OCI-LY1 (cell line): ENCODE measurements around the gene ZSCAN20.

ENCODE experiments used
- H2AFZ ChIP-seq: fragments of 200-600 bp; sonication (generic), shearing (Covaris generic); 2 replicates; pipeline ENCODE4 v1.6.0; 2014; ENCODE audit warnings: antibody characterized with exemption, mild to moderate bottlenecking, low read length
- H3F3A ChIP-seq: fragments of 200-600 bp; sonication (generic), shearing (Covaris generic); 2 replicates; pipeline ENCODE4 v1.6.0; 2014; ENCODE audit warnings: mild to moderate bottlenecking, antibody characterized with exemption, low read length, moderate library complexity; ENCODE audit not compliant: insufficient read depth
- H3K27ac ChIP-seq: fragments of 200-600 bp; sonication (generic); 2 replicates; pipeline ENCODE4 v1.5.1; 2014; ENCODE audit warnings: low read length, mixed run types, mild to moderate bottlenecking, low read depth; ENCODE audit not compliant: poor library complexity, severe bottlenecking
- H3K27me3 ChIP-seq: fragments of 200-600 bp; sonication (generic); 2 replicates; pipeline ENCODE4 v1.6.0; 2014; ENCODE audit warnings: antibody characterized with exemption, mild to moderate bottlenecking, low read length, moderate library complexity; ENCODE audit not compliant: insufficient read depth
- H3K36me3 ChIP-seq: fragments of 200-600 bp; sonication (generic); 2 replicates; pipeline ENCODE4 v1.6.1; 2014; ENCODE audit warnings: mild to moderate bottlenecking, antibody characterized with exemption, low read length, moderate library complexity, mixed read lengths; ENCODE audit not compliant: insufficient read depth
- H3K4me1 ChIP-seq: fragments of 200-600 bp; sonication (generic); 2 replicates; pipeline ENCODE4 v1.5.1; 2014; ENCODE audit warnings: mild to moderate bottlenecking, low read length, moderate library complexity; ENCODE audit not compliant: insufficient read depth, severe bottlenecking
- H3K4me2 ChIP-seq: fragments of 200-600 bp; sonication (generic), shearing (Covaris generic); 2 replicates; pipeline ENCODE4 v1.6.1; 2014; ENCODE audit warnings: low read length
- H3K4me3 ChIP-seq: fragments of 200-600 bp; sonication (generic); 2 replicates; pipeline ENCODE4 v1.5.1; 2014; ENCODE audit warnings: low read length, low read depth, mild to moderate bottlenecking, mixed read lengths; ENCODE audit not compliant: poor library complexity, severe bottlenecking
- H3K79me2 ChIP-seq: fragments of 200-600 bp; shearing (Covaris generic); 2 replicates; pipeline ENCODE4 v1.6.1; 2016; ENCODE audit warnings: mixed run types, low read length, mixed read lengths; ENCODE audit not compliant: insufficient read depth
- H3K9ac ChIP-seq: fragments of 200-600 bp; sonication (generic), shearing (Covaris generic); 2 replicates; pipeline ENCODE4 v1.6.1; 2014; ENCODE audit warnings: mild to moderate bottlenecking, low read length, mixed read lengths
- H3K9me2 ChIP-seq: fragments of 200-600 bp; sonication (generic), shearing (Covaris generic); 2 replicates; pipeline ENCODE4 v1.6.1; 2014; ENCODE audit warnings: low read depth, mild to moderate bottlenecking, low read length, mixed read lengths
- H3K9me3 ChIP-seq: fragments of 200-600 bp; shearing (Covaris generic); 2 replicates; pipeline ENCODE4 v1.6.1; 2014; ENCODE audit warnings: low read length, mixed read lengths
- H4K20me1 ChIP-seq: fragments of 200-600 bp; sonication (generic), shearing (Covaris generic); 2 replicates; pipeline ENCODE4 v1.6.0; 2016; ENCODE audit warnings: mild to moderate bottlenecking, low read length; ENCODE audit not compliant: insufficient read depth
- EZH2 ChIP-seq: fragments of 200-600 bp; sonication (generic), shearing (Covaris generic); IDR thresholded peaks from 2 replicates; pipeline ENCODE4 v1.8.0; 2017; ENCODE audit warnings: borderline replicate concordance, mixed run types, mild to moderate bottlenecking, antibody characterized with exemption, low read length, moderate library complexity, mixed read lengths
- TF ChIP-seq, protein P1 (sequence below): fragments of 200-600 bp; sonication (generic), shearing (Covaris generic); IDR thresholded peaks from 2 replicates; pipeline ENCODE4 v1.5.1; 2017; ENCODE audit warnings: mild to moderate bottlenecking, antibody characterized with exemption, low read length, moderate library complexity, mixed read lengths

ZSCAN20 gene

DNA sequence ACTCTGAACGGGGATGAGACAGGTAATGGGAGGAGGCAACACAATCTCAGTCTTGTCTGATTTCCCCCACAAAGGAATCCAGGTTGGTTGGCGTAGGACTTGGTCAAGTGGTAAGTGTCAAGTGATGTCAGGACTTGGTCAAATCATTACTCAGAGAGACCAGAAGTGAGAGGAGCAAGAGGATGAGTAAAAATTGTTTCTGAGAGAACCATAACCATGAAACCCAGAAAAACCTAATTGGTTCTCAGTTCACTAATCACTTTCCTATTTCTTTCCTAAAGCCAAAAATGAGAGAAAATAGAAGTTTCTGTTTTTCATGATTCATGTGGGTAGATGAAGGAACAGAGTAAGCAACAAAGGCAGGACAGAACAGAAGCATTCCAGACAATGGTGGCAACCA, 46.5 kb upstream of the ZSCAN20 start:
- no peaks in the 10 kb centered on the region for H3K36me3 ChIP-seq
- H4K20me1 ChIP-seq = no peaks in the 10 kb centered on the region
- no peaks in the 10 kb centered on the region for H3K4me1 ChIP-seq
- no peaks in the 10 kb centered on the region for H3K79me2 ChIP-seq
- H3K4me2 ChIP-seq = no peak overlapping the region
- no peaks in the 10 kb centered on the region for H3F3A ChIP-seq
- H3K4me3 ChIP-seq = no peak overlapping the region
- no peak for TF ChIP-seq EZH2
- TF ChIP-seq, protein P1, sequence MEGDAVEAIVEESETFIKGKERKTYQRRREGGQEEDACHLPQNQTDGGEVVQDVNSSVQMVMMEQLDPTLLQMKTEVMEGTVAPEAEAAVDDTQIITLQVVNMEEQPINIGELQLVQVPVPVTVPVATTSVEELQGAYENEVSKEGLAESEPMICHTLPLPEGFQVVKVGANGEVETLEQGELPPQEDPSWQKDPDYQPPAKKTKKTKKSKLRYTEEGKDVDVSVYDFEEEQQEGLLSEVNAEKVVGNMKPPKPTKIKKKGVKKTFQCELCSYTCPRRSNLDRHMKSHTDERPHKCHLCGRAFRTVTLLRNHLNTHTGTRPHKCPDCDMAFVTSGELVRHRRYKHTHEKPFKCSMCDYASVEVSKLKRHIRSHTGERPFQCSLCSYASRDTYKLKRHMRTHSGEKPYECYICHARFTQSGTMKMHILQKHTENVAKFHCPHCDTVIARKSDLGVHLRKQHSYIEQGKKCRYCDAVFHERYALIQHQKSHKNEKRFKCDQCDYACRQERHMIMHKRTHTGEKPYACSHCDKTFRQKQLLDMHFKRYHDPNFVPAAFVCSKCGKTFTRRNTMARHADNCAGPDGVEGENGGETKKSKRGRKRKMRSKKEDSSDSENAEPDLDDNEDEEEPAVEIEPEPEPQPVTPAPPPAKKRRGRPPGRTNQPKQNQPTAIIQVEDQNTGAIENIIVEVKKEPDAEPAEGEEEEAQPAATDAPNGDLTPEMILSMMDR = no peak
- H3K27ac ChIP-seq = no peak overlapping the region
- no peak overlapping the region for H3K9ac ChIP-seq
- no peak overlapping the region for H2AFZ ChIP-seq
- no peaks in the 10 kb centered on the region for H3K9me2 ChIP-seq
- no peaks in the 10 kb centered on the region; the same call in 1 of the 2 replicates for H3K27me3 ChIP-seq
- no peaks in the 10 kb centered on the region for H3K9me3 ChIP-seq

DNA sequence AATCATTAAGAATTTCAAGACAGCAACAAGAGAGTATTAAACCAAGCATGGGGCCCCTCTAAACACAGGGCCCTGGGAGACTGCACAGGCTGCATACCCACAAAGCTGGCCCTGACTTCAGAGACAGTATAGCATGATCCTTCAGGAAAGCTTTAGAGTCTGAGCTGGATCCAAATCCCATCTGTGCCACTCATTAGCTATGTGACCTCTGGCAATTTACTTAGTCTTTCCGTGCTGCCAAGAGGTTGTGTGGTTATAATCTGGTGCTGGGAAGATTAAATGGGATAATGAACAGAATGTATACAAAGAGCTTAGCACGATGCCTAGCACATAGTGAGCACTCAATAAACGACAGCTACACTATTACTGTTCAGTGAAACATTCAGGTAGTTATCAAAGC, 45.5 kb upstream of the ZSCAN20 start:
- Histone ChIP-seq H3K9me3 (no peaks in the 10 kb centered on the region), H3K36me3 (no peaks in the 10 kb centered on the region), H4K20me1 (no peaks in the 10 kb centered on the region), H3K27ac (no peak overlapping the region), H3K27me3 (no peaks in the 10 kb centered on the region; the same call in 1 of the 2 replicates), H3K9ac (no peak overlapping the region), H3K4me3 (no peak overlapping the region), H2AFZ (no peak overlapping the region), H3K9me2 (no peaks in the 10 kb centered on the region), H3K4me1 (peaks cover 3% of the 10 kb centered on the region), H3F3A (no peaks in the 10 kb centered on the region), H3K4me2 (no peak overlapping the region), H3K79me2 (no peaks in the 10 kb centered on the region)
- TF ChIP-seq EZH2 = no peak
- TF ChIP-seq, protein P1 = no peak

DNA sequence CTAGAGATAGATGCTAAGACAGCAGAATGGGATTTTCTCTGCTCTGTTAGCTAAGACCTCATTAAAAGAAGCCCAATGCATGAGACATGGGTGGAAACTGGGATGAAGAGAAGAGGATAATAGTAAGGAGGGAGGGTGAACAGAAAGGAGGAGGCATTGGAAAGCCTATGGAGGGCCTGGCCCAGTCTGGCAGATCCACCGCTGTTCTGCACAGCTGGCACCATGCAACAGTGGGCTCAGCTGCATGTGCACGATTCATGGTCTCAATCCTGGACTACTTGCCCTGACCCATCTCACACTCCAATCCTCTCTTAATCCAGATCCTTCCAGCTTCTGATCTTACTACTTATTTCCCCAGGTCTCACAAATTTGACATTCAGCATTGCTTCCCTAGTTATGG, 43.8 kb upstream of the ZSCAN20 start:
- Histone ChIP-seq H4K20me1 (no peaks in the 10 kb centered on the region), H3K79me2 (no peaks in the 10 kb centered on the region), H3K4me1 (peaks cover 3% of the 10 kb centered on the region), H3K27ac (no peak overlapping the region), H3K36me3 (no peaks in the 10 kb centered on the region), H3K9me2 (no peaks in the 10 kb centered on the region), H3K27me3 (no peaks in the 10 kb centered on the region; the same call in 1 of the 2 replicates), H3K4me3 (no peak overlapping the region), H2AFZ (no peak overlapping the region), H3K9ac (no peak overlapping the region), H3K4me2 (no peak overlapping the region), H3K9me3 (no peaks in the 10 kb centered on the region), H3F3A (no peaks in the 10 kb centered on the region)
- TF ChIP-seq, protein P1 = no peak
- TF ChIP-seq EZH2 = no peak
